HEK293T (cell line): Measurements from ENCODE around the gene AIM2.
"Not testable (repeated sequence)": the region's sequence is repeated elsewhere in the genome, so short reads cannot be mapped to it uniquely, and the experiment has no call there.

Experiments used
- CTCF ChIA-PET: fragments of 350-600 bp; formaldehyde crosslinking; extraction: SDS; loops from one replicate; lab custom pipeline; 2021; ENCODE audit warnings: antibody characterized with exemption, inconsistent platforms; lab: Yijun Ruan, JAX
- POLR2A ChIA-PET: fragments of 350-600 bp; formaldehyde crosslinking; extraction: SDS; loops from one replicate; lab custom pipeline; 2020; ENCODE audit warnings: antibody characterized with exemption, inconsistent platforms; lab: Yijun Ruan, JAX
- DNase-seq: peaks from one replicate; pipeline ENCODE4 v3.0.0; 2012; ENCODE audit warnings: mixed read lengths; ENCODE audit errors: extremely low spot score
- ARNT ChIP-seq: fragments of 450-650 bp; IDR thresholded peaks from 2 replicates; pipeline ENCODE4 v1.6.1; 2017; ENCODE audit warnings: mild to moderate bottlenecking
- BHLHE40 ChIP-seq: fragments of 450-650 bp; IDR thresholded peaks from 2 replicates; pipeline ENCODE4 v1.6.1; 2016; ENCODE audit warnings: mild to moderate bottlenecking, moderate library complexity, borderline replicate concordance
- CTBP1 ChIP-seq: fragments of 450-650 bp; IDR thresholded peaks from 2 replicates; pipeline ENCODE4 v1.6.1; 2016; ENCODE audit warnings: borderline replicate concordance
- ELF4 ChIP-seq: fragments of 450-650 bp; IDR thresholded peaks from 2 replicates; pipeline ENCODE4 v1.6.1; 2017; ENCODE audit warnings: antibody characterized with exemption
- FOXA1 ChIP-seq: fragments of 450-650 bp; IDR thresholded peaks from 2 replicates; pipeline ENCODE4 v1.6.1; 2016; ENCODE audit warnings: mild to moderate bottlenecking
- FOXK2 ChIP-seq: fragments of 450-650 bp; IDR thresholded peaks from 2 replicates; pipeline ENCODE4 v1.6.1; 2016; ENCODE audit warnings: mild to moderate bottlenecking
- FOXM1 ChIP-seq: fragments of 450-650 bp; IDR thresholded peaks from 2 replicates; pipeline ENCODE4 v1.6.1; 2017; ENCODE audit warnings: mild to moderate bottlenecking, borderline replicate concordance
- HDGF ChIP-seq: fragments of 450-650 bp; IDR thresholded peaks from 2 replicates; pipeline ENCODE4 v1.6.1; 2017; ENCODE audit warnings: antibody characterized with exemption, borderline replicate concordance
- L3MBTL2 ChIP-seq: fragments of 450-650 bp; conservative IDR thresholded peaks from 2 replicates; pipeline ENCODE4 v1.6.1; 2016; ENCODE audit warnings: mild to moderate bottlenecking
- LEF1 ChIP-seq: fragments of 450-650 bp; IDR thresholded peaks from 2 replicates; pipeline ENCODE4 v1.6.1; 2017; ENCODE audit warnings: mild to moderate bottlenecking, borderline replicate concordance
- NFRKB ChIP-seq: fragments of 450-650 bp; IDR thresholded peaks from 2 replicates; pipeline ENCODE4 v1.6.1; 2016; ENCODE audit warnings: mild to moderate bottlenecking, moderate library complexity
- PKNOX1 ChIP-seq: fragments of 450-650 bp; IDR thresholded peaks from 2 replicates; pipeline ENCODE4 v1.6.1; 2016
- SP1 ChIP-seq: fragments of 450-650 bp; IDR thresholded peaks from 2 replicates; pipeline ENCODE4 v1.6.1; 2017
- SUZ12 ChIP-seq: fragments of 450-650 bp; IDR thresholded peaks from 2 replicates; pipeline ENCODE4 v1.6.1; 2016; ENCODE audit warnings: mild to moderate bottlenecking
- TARDBP ChIP-seq: fragments of 450-650 bp; IDR thresholded peaks from 2 replicates; pipeline ENCODE4 v1.6.1; 2016
- ZNF384 ChIP-seq: fragments of 450-650 bp; IDR thresholded peaks from 2 replicates; pipeline ENCODE4 v1.6.1; 2016

Gene AIM2

GRCh38 chr1:159030877-159031447 lies 45.6 kb downstream of the AIM2 start:
- CTCF ChIA-PET: no interaction called here
- POLR2A ChIA-PET: no interaction called here
- DNase-seq: no peak
- TF ChIP-seq CTBP1: no peak
- no peak for TF ChIP-seq FOXA1
- no peak for TF ChIP-seq HDGF
- no peak for TF ChIP-seq NFRKB
- TF ChIP-seq SUZ12: no peak
- no peak for TF ChIP-seq ARNT
- TF ChIP-seq ZNF384: no peak
- no peak for TF ChIP-seq BHLHE40
- TF ChIP-seq ELF4: no peak
- TF ChIP-seq FOXK2: no peak
- TF ChIP-seq L3MBTL2: no peak
- TF ChIP-seq FOXM1: no peak
- no peak for TF ChIP-seq TARDBP
- TF ChIP-seq PKNOX1: no peak
- TF ChIP-seq LEF1: no peak
- TF ChIP-seq SP1: no peak

- CTCF ChIA-PET: no interaction called here
- POLR2A ChIA-PET: no interaction called here
These were observed 46.3 kb downstream of the AIM2 start for GRCh38 chr1:159030311-159030710.

GRCh38 chr1:159026841-159027240 lies 49.7 kb downstream of the AIM2 start:
- DNase-seq, POLR2A ChIA-PET: not testable (repeated sequence)
- CTCF ChIA-PET: interaction anchor here (0.6 kb wide), 1 partner anchor 126 kb away, joined by 3 read pairs; no protein-coding TSS in a partner anchor

More at GRCh38 chr1:159030311-159030710, 46.3 kb downstream of the AIM2 start:
- no peak for DNase-seq
- TF ChIP-seq TARDBP: no peak

- ChIA-PET POLR2A (no interaction called here), CTCF (no interaction called here)
- TF ChIP-seq FOXM1 (no peak), FOXA1 (no peak), CTBP1 (no peak), ZNF384 (no peak), PKNOX1 (no peak), ELF4 (no peak), SP1 (no peak), FOXK2 (no peak), NFRKB (no peak)
- DNase-seq: no peak
These were observed 51.5 kb downstream of the AIM2 start for GRCh38 chr1:159025043-159025442.

- no peak for DNase-seq
- ChIA-PET CTCF (no interaction called here), POLR2A (no interaction called here)
- TF ChIP-seq ARNT (no peak), FOXK2 (no peak), ZNF384 (no peak), SP1 (no peak), SUZ12 (no peak), L3MBTL2 (no peak), HDGF (no peak), PKNOX1 (no peak), LEF1 (no peak), BHLHE40 (no peak), FOXA1 (no peak), TARDBP (no peak), NFRKB (no peak), FOXM1 (no peak), ELF4 (no peak), CTBP1 (no peak)
These were observed 52.8 kb downstream of the AIM2 start for GRCh38 chr1:159023723-159024122.

GRCh38 chr1:159015440-159015909 lies 61.1 kb downstream of the AIM2 start:
- no peak for DNase-seq
- TF ChIP-seq FOXA1 (no peak), ELF4 (no peak), PKNOX1 (no peak), HDGF (no peak), FOXK2 (no peak), CTBP1 (no peak), NFRKB (no peak), SP1 (no peak), ZNF384 (no peak), FOXM1 (no peak), SUZ12 (no peak), L3MBTL2 (no peak), TARDBP (no peak), ARNT (no peak)
- ChIA-PET POLR2A (no interaction called here), CTCF (no interaction called here)
